NCI-H1417 treated with DMSO at 0.1 percent for 48 hours (cell line): Measurements from ENCODE around the gene SOWAHA.

Source experiments
- DNase-seq: peaks from one replicate; lab custom pipeline; 2025; lab: John Stamatoyannopoulos, UW

The SOWAHA gene

DNA sequence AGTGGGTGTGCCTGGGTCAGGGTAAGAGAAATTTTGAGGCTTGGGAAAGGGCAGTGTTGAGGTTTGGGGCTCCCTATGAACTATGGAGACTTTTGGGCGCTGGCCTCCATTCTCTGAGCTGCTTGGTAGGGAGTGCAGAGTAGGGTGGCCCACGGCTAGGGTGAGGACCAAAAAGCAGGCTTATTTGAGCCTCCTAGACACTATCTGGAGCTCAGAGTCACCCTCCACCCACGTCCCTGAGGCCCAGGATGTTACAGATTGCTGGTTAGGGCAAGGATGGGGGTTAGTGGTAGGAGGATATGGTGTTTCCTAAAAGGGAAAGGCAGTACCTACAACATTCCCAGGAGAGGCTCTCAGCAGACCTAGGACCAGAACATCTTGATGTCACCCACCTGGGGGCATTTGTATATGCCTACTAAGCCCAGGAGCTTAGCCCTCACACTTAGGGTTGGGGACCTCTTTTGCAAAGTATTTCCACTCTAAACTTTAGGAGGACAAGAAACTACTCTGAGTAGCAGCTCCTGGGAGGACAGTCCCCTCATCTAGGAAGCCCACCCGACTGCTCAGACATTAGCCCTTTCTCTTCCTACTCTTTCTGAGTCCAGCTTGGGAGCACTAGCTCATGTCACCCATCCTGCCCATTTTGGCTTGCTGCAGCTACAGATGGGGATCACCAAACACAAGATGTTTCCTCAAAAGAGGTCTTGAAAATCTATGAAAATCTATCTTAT, 15.0 kb downstream of the SOWAHA start:
- DNase-seq, result no peak

DNA sequence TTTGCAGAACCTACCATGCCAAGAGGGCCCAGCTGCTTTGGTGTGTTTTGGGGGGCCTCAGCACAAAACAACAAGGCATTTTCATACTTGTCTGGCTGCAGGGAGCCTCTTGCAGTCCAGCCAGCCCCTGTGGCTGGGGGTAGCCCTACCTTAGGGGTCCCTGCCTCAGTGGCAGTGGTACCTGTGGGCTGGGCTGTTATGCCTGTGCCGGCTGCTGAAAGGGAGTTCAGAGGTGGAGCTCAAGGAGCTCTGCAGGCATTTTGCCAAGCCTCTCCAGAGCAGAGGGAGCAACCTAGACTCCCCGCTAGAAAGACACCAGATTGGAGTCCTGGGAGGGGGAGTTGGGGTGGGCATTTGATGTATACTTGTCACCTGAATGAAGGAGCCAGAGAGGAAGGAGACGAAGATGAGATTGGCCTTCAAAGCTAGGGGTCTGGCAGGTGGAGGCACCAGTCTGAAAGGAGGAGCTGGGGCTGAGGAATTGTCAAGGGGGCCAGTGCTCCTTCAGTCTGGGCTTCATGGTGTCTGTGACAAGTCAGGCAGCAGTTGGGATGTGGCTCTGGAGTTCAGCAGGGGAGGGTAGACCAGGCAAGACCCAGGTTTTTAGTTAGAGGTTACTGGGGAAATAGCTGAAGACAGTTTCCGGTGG, 15.9 kb downstream of the SOWAHA start:
- DNase-seq, result no peak

DNA sequence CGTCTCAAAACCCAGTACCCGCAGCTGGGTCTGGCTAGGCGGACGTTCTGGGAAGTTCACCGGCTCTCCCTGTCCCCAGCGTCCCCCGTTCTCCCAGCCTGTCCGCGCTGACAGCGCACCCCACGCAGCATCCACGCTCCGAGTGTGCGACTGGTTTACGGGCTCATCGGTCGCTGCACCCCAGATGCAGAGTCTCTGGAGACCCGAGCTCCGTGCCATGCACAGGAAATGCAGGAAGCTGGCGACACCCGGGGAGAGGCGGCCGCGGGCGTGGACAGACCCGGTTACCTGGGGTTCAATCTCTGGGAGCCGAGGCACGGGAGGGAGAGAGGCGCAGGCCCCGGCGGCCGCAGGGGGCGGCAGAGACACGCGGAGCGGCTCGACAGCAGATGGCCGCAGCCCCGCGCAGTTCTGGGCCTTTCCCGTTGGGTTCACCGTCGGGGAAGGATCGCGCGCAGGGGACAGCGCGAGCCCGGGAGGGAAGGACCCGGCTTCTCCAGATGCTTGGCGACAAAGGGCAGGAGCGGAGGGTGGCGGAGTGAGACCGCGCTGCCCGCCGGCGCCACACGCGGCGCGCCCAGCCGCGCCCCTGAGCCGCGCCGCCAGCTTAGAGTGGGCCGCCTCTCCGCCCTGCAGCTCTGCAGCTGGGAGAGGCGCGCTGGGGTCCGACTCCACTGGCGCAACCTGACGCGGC, 16.8 kb downstream of the SOWAHA start:
- DNase-seq, result no peak

DNA sequence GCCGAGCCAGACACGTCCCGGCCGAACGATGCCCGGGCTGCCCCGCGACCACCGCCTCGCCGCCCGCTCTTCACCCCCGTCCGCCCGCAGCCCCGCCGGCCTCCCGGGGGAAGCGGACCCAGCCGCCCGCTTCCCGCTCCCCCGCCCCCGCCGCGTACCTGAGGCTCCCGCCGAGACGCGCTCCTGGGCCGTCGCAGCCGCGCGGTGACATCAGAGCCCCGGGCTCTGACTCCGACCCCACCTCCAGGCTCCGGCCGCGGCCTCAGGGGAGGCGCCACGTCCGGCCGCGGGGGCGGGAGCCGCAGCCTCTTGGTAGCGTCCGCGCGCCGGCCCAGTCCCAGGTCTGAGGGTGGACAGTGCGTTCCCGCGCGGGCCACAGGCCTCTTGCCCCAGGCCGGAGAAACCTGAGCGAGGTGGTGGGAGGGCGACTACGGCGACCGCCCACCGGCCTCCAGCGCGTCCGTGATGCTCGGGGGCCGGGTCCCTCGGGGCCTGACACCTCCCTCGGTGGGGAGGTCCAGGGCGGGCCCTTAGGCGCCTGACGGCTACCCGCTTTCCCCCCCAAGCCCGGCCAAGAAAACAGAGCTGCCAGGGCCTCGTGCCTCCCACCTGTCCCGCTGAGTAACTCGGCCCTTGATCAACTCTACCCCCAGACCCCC, 17.5 kb downstream of the SOWAHA start, which contains the start of gene SHROOM1:
SHROOM1 (minus strand) TSS at position 212 of the 659 bp plus-strand sequence. CDS start 4,507 bp downstream, outside the sequence.
- DNase-seq, result no peak

DNA sequence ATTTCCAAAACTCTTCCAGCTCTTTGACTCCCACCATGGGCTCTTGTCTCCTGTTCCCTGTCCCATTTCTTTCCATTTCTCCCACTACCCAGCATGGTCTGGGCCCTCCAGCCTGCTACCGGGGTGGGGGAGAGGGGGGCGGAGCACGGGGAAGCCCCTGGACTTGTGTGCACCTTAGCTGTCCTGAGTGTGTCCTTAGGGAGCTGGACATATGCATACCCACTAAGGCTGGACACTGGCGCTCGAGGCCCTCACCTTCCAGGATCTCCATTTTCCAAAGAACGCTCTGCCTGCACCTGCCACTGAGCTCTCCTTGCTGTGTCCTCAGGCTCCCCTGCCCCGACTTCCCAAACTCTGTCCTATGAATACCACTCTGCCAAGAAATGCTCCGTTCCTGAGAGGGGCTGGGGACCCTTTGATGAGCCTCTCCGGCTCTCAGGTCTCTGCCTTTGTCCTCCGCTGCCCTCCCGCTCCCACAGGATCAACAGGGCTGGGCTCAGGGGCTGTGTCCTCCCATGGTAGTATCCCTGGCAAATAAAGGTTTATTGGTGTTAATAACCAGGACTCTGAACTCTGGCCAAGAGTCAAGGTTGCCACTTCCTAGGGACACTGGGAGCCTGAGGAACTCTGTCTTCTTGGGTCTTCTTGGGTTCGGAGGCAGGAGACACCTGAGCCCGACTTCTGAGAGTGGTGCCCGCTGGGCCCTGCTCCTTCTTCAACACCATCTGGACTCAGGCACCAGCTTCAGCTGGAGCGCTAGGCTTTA, 18.2 kb downstream of the SOWAHA start:
- DNase-seq, result no peak

DNA sequence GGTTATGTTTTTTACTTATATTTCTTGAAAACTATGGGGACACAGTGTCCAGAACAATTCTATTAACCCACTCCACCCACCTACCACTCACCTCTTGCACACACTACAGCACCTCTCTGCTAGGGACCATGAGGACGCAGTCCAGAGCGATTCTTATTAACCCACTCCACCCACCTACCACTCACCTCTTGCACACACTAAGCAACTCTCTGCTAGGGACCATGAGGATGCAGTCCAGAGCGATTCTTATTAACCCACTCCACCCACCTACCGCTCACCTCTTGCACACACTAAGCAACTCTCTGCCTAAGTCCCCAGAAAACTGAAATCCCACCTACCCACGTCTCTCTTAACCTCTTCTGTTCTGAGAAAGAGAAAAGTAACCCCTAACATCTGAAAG, 19.5 kb downstream of the SOWAHA start:
- no peak for DNase-seq

DNA sequence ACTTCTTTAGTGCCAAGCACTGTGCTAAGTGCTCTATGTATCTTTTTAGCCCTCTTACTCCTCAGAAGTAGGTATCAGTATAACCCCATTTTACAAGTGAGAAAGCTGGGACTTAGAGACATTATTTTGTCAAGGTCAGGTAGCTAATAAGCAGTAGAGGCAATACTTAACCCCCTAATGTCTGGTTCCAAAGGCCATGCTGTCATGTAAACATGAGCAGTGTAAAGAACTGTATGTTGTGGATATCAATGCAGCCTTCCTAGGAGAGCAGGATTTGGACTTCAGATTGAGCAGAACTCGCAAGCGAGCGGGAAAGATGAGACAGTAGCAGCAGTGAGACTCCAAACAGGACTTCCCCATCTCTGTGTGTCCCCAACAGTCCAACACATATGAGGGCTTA, 21.0 kb downstream of the SOWAHA start:
- no peak for DNase-seq

DNA sequence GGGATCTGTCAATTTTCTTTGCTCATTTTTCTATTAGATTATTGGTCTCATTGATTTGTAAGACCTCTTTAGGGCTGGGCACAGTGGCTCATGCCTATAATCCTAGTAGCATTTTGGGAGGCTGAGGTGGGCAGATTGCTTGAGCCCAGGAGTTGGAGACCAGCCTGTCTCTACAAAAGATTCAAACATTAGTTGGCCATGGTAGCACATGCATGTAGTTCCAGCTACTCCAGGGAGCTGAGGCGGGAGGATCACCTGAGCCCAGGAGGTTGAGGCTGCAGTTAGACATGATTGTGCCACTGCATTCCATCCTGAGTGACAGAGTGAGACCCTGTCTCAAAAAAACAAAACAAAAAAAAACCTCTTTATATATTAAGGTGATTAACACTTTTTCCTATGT, 23.8 kb downstream of the SOWAHA start:
- DNase-seq, result no peak

DNA sequence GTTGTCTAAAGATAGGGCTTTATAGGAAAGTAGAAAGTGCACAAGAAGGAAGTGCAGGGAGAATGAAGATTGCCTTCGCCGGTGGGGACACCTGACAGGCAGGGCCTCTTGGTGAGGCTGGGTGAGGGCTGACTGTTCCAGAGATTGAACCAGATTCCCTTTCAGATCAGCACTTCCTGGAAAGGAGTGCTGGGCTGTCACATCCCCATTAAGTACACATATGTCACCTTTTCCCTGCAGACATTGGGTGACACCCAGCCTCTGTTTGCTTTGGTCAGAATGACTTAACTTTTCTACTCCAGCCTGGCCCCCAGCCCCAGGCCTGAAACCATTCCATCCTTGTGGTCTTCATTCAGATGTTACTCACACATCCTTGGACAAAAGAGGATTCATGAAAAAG, 24.8 kb downstream of the SOWAHA start:
- DNase-seq, result no peak

DNA sequence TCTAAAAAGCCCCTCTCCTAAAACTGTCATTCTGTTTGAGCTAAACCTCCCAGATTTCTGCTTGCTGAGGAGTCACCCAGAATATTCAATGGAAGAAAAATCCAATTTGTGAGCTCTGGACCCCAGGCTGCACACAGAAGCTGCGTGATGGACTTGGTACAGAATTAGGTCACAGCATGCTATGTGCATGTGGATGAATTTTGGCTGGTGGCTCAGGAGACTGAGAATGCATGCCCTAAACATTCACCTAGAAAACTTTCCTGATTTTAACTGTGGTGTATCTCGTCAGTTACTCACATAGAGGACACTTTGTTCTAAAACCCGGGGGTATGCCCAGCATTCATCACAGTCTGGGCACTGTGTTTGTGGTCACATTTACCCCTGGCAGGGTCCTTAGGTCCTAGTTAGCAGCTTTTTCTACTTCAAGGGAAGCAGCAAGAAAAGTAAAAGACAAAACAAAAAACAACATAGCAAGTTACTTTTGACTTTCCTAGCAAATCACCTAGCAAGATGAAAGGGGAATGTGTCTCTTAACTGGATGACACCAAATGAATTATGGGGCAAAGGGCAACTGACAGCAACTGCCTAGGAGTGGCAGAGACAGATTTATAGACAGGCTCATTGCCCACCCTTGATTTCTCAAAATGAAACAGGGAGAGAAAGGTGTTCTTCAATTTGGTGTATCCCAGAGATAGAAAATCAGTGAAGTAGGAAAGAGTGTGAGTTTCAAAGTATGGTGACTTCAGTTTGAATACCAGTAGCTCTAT, 25.6 kb downstream of the SOWAHA start:
- no peak for DNase-seq

DNA sequence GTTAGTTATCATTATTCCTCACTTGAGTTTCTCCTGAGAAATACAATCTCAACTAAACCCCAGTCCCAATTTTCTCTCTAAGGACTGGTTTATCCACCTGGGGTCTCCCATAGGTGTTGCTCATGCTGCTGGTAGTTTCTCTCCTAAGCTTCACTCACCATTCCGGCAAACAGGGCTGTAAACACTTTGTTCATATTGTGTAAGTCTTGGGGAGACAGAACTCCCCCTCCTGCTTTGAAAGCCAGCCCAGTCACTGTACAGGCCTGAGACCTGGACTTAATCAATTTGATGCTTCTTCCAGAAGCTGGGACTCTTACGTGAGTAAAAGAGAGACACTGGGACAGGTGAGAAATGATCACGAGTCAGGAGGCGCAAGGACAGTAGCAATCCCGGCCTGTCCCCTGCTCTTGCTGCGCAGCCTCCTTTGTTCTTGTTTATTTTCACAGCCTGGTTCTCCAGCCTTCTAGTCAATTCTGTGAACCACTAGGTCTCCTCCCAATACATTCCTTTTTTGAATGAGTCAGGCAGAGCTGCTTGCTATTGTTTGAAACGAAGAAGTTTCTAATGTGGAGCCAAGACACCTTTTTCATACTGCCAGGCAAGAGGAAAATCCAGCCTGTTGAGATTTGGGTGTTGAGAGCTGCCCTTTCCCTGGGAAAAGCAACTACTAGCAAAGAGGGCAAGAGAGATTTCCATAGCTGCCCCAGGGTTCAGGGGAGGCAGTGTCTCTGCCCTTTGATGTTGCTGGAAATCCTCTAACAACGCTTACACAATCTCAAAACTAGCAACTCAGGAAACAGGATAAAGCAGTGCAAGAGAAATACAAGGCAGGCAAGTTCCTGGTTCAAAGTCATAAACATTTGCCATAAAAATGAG, 26.6 kb downstream of the SOWAHA start:
- DNase-seq, result no peak

DNA sequence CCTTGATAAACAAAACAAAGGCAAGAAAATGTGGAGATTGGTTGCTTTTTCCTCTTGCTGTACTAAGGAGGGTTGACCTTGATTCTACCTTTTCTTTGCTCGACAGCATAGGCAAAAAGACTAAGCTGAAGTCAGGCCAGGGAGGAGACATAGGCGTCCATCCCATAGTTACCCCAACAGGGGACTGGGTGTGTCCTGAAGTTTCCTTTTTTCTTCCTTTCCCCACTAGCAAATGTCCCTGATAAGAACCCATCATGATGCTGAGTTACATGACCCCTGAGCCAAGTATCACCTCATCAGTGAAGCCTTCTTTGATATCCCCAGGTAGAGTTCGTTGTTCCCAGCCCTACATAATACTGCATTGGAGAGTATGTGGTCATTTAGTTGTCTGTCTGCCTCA, 27.2 kb downstream of the SOWAHA start:
- DNase-seq, result no peak

DNA sequence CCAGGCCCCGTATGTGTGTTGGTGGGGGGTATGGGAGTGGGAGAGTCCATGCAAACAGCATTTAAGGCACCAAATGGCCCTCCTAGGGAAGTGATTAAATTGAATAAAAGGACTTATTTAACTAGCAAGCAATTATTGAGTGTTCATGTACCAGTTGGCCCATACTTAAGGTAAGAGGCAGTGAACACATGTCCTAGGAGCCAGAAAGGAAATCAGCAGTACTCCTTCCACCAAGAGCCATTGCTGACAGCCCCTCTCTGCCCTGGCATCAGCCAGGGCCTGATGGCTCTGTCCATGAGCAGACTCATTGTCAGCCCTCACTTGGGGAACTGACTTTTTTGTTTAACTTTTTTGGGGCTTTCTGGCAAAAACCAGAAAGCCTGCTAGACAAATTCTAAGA, 27.8 kb downstream of the SOWAHA start:
- DNase-seq, result no peak

DNA sequence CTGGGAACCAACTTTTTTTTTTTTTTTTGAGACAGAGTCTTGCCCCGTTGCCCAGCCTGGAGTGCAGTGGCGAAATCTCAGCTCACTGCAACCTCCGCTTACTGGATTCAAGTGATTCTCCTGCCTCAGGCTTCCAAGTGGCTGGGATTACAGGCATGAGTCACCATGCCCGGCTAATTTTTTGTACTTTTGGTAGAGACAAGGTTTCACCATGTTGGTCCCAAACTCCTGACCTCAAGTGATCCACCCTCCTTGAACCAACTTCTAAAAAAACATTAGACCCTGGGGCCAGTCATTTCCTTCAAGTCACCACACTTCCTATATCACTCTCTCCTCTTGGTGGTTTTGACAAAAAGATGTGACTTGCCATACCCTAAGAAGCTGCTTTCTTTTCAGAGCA, 28.2 kb downstream of the SOWAHA start:
- no peak for DNase-seq

DNA sequence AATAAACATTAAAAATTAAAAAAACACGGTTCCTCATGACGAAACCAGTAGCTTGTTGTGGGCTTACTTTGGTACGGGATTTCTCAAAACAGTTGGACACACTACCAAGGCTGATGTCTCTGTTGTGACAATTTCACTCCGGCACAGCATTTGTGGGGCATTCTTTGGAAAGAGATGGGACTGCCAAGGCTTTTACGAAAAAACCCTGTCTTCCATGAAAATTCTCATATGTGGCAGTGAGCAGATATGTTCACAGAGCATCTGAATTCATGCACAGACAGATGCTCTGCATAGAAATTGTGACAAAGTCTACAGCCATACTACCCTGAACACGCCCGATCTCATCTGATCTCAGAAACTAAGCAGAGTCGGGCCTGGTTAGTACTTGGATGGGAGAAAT, 35.2 kb downstream of the SOWAHA start:
- DNase-seq, result no peak

DNA sequence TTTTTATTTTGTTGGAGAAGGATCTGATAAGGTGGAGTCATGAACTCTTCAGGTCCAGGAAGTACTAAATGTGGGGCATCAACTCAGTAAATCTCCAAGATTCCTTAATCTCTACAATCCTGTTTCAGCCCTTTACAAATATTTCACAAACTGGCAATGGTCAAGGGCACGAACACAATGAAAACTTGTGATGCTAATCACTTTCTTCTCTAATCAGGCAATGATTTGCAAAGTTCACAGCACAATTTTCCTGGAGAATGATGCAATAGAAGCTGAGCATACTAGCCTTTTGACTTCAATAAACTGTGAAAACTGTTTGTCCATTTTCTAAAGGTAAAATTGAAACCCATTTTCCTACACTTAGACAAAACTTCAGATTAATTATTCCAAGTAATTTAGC, 36.2 kb downstream of the SOWAHA start:
- no peak for DNase-seq

DNA sequence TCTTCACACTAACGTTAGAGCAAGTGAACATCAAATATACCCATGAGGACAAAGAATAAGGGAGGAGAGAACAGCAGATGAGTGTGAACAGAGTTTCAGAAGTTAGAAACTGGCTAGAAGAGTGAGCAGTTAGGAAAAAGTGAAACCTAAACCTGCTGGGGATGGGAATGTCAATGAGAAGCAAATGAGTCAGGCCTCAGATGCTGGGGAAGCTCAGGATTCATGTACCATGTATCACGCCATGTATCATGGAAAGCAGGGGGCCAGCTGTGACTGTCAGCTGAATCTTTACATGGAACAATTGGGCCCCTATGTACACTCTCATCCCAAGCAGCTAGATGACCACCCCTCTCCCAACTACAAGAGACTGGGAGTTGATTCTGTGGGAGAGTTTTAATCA, 37.0 kb downstream of the SOWAHA start:
- DNase-seq, result no peak

DNA sequence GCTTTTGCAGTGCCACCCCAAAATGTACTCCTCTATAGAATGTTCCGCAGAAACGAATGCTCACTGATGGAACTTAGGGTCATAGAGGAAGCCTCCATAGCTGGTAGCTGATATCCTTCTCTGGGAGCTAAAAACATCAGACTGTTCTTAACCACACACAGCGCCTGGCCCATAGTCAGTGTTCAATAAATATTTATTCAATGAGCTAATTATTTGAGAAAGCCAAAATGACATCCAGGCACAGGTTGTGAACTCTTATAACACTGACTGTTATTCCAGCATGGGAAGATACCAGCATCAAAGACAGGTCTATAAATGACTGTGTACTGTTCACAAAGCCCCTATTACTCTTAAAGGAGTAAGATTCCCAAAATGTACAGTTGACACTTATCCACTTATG, 40.2 kb downstream of the SOWAHA start:
- DNase-seq, result no peak

DNA sequence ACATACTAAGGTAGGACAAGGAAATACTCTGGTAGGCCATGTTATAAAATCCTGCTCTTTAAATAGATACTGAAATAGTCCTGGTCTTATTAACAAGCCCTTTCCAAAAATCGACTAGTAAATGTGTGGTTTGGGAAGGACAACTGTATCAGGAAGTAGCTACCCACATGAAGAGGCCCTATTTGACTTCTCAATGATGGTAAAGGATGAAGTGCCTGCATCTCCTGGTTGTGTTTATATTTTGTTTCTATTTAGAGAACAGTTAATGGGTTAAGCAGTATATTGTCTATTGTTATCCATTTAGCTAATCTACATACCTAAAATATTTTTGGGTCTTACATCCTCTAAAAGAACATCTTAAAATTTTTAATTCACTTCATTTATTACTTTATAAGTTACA, 40.7 kb downstream of the SOWAHA start:
- DNase-seq, result no peak

DNA sequence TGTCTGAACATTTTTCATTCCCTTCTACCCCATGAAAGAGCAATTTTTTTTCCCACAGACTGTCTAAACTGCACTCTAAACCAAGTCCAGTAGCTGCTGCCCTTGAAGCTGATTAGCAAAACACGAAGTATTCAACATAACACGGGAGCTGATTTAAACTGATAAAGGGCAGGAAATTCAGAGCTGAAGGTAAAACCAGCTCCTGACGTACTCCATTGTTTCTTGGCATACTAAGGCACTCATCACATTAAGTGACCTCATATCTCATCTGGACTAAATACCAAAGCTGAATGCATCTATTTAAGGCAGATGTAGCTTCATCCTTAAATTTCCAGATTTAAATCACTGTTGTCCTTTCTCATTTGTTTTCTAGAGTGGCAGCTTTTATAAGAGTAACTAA, 41.2 kb downstream of the SOWAHA start:
- DNase-seq, result no peak
